Measurements from ENCODE around the gene DEGS1. TPM values are rescaled to one million over a fixed set of nuclear protein-coding genes. Genes with fewer than 3 reads are reported as not detected.

The DEGS1 gene
- total RNA-seq, 1 donor from 2014 or later, result 30.0 TPM

DNA sequence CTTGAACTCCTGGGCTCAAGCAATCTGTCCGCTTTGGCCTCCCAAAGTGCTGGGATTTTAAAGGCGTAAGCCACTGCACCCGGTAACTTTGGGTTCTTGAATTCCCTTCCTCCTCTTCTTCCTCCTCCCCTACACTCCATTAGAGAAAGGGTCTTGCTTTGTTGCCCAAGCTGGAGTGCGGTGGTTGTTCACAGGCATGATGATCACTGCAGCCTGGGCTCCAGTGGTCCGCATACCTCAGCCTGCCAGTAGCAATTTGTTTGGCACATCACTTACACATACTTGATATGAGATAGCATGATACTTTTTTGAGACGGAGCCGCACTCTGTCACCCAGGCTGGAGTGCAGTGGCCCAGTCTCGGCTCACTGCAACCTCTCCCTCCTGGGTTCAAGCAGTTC, 2.2 kb downstream of the DEGS1 start:
- Histone ChIP-seq H3K27me3 (ENCODE audit: control insufficient read depth, insufficient read depth, low read length) (no peaks in the 10 kb centered on the region), H3K36me3 (ENCODE audit: control insufficient read depth, insufficient read depth, low read length) (no peaks in the 10 kb centered on the region), H3K4me3 (ENCODE audit: low read depth, low read length) (no peak overlapping the region)
- FAIRE-seq (no peak), DNase-seq (ENCODE audit: low read depth) (no peak)
- TF ChIP-seq, protein P1, sequence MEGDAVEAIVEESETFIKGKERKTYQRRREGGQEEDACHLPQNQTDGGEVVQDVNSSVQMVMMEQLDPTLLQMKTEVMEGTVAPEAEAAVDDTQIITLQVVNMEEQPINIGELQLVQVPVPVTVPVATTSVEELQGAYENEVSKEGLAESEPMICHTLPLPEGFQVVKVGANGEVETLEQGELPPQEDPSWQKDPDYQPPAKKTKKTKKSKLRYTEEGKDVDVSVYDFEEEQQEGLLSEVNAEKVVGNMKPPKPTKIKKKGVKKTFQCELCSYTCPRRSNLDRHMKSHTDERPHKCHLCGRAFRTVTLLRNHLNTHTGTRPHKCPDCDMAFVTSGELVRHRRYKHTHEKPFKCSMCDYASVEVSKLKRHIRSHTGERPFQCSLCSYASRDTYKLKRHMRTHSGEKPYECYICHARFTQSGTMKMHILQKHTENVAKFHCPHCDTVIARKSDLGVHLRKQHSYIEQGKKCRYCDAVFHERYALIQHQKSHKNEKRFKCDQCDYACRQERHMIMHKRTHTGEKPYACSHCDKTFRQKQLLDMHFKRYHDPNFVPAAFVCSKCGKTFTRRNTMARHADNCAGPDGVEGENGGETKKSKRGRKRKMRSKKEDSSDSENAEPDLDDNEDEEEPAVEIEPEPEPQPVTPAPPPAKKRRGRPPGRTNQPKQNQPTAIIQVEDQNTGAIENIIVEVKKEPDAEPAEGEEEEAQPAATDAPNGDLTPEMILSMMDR (IDR thresholded peaks at IDR 0.05; ENCODE audit: insufficient read depth, low read length, severe bottlenecking), result no peak

DNA sequence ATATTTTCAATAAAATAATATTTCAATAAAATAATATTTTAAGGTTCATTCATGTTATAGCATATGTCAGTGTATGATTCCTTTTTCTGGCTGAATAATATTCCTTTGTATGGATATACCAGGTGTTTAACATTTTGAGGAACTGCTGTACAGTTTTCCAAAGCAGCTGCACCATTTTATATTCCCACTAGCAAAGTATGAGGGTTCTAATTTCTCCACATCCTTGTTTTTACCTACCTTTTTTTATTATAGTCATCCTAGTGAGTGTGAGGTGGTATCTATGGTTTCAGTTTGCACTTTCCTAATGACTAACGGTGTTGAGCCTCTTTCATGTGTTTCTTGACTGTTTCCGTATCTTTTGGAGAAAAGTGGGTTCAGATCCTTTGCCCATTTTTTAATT, 5.2 kb downstream of the DEGS1 start:
- peaks cover 2% of the 10 kb centered on the region for H3K36me3 ChIP-seq (ENCODE audit: control insufficient read depth, insufficient read depth, low read length)
- DNase-seq (ENCODE audit: low read depth), result no peak
- no peak overlapping the region for H3K4me3 ChIP-seq (ENCODE audit: low read depth, low read length)
- FAIRE-seq, result no peak
- H3K27me3 ChIP-seq (ENCODE audit: control insufficient read depth, insufficient read depth, low read length), result no peaks in the 10 kb centered on the region
- TF ChIP-seq, protein P1 (IDR thresholded peaks at IDR 0.05; ENCODE audit: insufficient read depth, low read length, severe bottlenecking), result no peak

DNA sequence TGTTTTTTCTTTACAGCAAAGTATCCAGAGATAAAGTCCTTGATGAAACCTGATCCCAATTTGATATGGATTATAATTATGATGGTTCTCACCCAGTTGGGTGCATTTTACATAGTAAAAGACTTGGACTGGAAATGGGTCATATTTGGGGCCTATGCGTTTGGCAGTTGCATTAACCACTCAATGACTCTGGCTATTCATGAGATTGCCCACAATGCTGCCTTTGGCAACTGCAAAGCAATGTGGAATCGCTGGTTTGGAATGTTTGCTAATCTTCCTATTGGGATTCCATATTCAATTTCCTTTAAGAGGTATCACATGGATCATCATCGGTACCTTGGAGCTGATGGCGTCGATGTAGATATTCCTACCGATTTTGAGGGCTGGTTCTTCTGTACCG, 6.5 kb downstream of the DEGS1 start:
- DNase-seq (ENCODE audit: low read depth), result no peak
- Histone ChIP-seq H3K27me3 (ENCODE audit: control insufficient read depth, insufficient read depth, low read length) (no peaks in the 10 kb centered on the region), H3K4me3 (ENCODE audit: low read depth, low read length) (no peak overlapping the region), H3K36me3 (ENCODE audit: control insufficient read depth, insufficient read depth, low read length) (peaks cover 2% of the 10 kb centered on the region)
- TF ChIP-seq, protein P1 (IDR thresholded peaks at IDR 0.05; ENCODE audit: insufficient read depth, low read length, severe bottlenecking), result no peak
- FAIRE-seq, result no peak

DNA sequence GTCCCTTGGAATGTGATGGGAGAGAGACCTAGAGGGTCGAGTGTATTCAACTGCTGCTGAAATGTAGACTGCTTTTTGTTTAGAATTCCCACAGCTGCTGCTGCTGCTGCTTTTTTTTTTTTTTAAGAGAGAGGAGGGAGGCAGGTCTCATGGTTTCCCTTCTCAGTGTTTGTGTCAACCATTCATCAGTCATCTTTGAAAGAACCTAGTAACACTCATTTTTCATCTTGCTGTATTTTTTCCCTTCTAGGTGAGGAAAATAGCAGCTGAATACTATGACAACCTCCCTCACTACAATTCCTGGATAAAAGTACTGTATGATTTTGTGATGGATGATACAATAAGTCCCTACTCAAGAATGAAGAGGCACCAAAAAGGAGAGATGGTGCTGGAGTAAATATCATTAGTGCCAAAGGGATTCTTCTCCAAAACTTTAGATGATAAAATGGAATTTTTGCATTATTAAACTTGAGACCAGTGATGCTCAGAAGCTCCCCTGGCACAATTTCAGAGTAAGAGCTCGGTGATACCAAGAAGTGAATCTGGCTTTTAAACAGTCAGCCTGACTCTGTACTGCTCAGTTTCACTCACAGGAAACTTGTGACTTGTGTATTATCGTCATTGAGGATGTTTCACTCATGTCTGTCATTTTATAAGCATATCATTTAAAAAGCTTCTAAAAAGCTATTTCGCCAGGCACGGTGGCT, 9.2 kb downstream of the DEGS1 start:
- Histone ChIP-seq H3K4me3 (ENCODE audit: low read depth, low read length) (no peak overlapping the region), H3K27me3 (ENCODE audit: control insufficient read depth, insufficient read depth, low read length) (no peaks in the 10 kb centered on the region), H3K36me3 (ENCODE audit: control insufficient read depth, insufficient read depth, low read length) (peaks cover 2% of the 10 kb centered on the region)
- DNase-seq (ENCODE audit: low read depth) (no peak), FAIRE-seq (no peak)
- TF ChIP-seq, protein P1 (IDR thresholded peaks at IDR 0.05; ENCODE audit: insufficient read depth, low read length, severe bottlenecking), result no peak

DNA sequence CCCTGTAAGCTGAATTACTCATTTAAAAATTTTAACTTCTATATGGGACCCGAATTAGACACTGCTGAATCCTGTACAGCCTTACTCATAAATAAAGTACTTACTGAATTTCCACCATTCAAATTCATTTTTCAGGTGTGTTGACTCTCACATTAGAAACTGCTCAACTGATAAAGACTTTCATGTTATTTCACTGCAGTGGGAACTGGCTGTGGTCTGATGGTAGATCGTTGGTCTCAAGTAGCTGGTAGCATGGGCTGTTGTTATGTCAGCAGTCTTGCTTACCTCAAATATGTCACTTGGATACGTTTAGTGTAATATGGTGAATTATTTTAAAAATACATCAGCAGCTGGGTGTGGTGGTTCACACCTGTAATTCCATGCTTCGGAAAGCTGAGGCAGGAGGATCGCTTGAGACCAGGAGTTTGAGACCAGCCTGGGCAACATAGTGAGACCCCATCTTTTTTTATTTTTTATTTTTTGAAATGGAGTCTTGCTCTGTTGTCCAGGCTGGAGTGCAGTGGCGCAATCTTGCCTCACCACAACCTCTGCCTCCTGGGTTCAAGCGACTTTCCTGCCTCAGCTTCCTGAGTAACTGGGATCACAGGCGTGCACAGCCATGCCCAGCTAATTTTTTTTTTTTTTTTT, 10.4 kb downstream of the DEGS1 start:
- TF ChIP-seq, protein P1 (IDR thresholded peaks at IDR 0.05; ENCODE audit: insufficient read depth, low read length, severe bottlenecking), result no peak
- DNase-seq (ENCODE audit: low read depth) (no peak), FAIRE-seq (no peak)
- no peaks in the 10 kb centered on the region for H3K27me3 ChIP-seq (ENCODE audit: control insufficient read depth, insufficient read depth, low read length)
- no peak overlapping the region for H3K4me3 ChIP-seq (ENCODE audit: low read depth, low read length)
- peaks cover 2% of the 10 kb centered on the region for H3K36me3 ChIP-seq (ENCODE audit: control insufficient read depth, insufficient read depth, low read length)
